Measurements from ENCODE around the gene HTR2B. TPM values are rescaled to one million over a fixed set of nuclear protein-coding genes. Genes with fewer than 3 reads are reported as not detected.

HTR2B gene
- total and polyA plus RNA-seq, 2 of the 13 experiments (the other 11 are each of a cell fraction or from before 2014, with no cell fraction given): 0.08 TPM; not detected in 1

GRCh38 chr2:231123362-231123898 is 1.4 kb downstream of the HTR2B start (continued):
- TF ChIP-seq, protein P1, sequence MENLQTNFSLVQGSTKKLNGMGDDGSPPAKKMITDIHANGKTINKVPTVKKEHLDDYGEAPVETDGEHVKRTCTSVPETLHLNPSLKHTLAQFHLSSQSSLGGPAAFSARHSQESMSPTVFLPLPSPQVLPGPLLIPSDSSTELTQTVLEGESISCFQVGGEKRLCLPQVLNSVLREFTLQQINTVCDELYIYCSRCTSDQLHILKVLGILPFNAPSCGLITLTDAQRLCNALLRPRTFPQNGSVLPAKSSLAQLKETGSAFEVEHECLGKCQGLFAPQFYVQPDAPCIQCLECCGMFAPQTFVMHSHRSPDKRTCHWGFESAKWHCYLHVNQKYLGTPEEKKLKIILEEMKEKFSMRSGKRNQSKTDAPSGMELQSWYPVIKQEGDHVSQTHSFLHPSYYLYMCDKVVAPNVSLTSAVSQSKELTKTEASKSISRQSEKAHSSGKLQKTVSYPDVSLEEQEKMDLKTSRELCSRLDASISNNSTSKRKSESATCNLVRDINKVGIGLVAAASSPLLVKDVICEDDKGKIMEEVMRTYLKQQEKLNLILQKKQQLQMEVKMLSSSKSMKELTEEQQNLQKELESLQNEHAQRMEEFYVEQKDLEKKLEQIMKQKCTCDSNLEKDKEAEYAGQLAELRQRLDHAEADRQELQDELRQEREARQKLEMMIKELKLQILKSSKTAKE (CRISPR knock-in tag; IDR thresholded peaks at IDR 0.05; ENCODE audit: borderline replicate concordance): no peak
- TF ChIP-seq, protein P2, sequence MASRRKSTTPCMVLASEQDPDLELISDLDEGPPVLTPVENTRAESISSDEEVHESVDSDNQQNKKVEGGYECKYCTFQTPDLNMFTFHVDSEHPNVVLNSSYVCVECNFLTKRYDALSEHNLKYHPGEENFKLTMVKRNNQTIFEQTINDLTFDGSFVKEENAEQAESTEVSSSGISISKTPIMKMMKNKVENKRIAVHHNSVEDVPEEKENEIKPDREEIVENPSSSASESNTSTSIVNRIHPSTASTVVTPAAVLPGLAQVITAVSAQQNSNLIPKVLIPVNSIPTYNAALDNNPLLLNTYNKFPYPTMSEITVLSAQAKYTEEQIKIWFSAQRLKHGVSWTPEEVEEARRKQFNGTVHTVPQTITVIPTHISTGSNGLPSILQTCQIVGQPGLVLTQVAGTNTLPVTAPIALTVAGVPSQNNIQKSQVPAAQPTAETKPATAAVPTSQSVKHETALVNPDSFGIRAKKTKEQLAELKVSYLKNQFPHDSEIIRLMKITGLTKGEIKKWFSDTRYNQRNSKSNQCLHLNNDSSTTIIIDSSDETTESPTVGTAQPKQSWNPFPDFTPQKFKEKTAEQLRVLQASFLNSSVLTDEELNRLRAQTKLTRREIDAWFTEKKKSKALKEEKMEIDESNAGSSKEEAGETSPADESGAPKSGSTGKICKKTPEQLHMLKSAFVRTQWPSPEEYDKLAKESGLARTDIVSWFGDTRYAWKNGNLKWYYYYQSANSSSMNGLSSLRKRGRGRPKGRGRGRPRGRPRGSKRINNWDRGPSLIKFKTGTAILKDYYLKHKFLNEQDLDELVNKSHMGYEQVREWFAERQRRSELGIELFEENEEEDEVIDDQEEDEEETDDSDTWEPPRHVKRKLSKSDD (CRISPR knock-in tag; IDR thresholded peaks at IDR 0.05; ENCODE audit: low read depth): no peak
- no peak for TF ChIP-seq ZNF251 (CRISPR knock-in tag; IDR thresholded peaks at IDR 0.05)
- no peak for TF ChIP-seq RBM39 (IDR thresholded peaks at IDR 0.05; ENCODE audit: low read depth, low read length, poor library complexity, severe bottlenecking)
- no peak for TF ChIP-seq IRF1 (CRISPR knock-in tag; IDR thresholded peaks at IDR 0.05; ENCODE audit: low read depth)
- no peak for TF ChIP-seq PPARG (CRISPR knock-in tag; conservative IDR thresholded peaks at IDR 0.05)
- no peak for TF ChIP-seq FOXO4 (CRISPR knock-in tag; conservative IDR thresholded peaks at IDR 0.05)
- 0 out of 2 replicates have a peak, but pooled peaks have one; percentile 21 for TF ChIP-seq TARDBP (CRISPR knock-in tag; IDR thresholded peaks at IDR 0.05)
- peak; percentile 86 for TF ChIP-seq ZNF691 (CRISPR knock-in tag; IDR thresholded peaks at IDR 0.05; ENCODE audit: borderline replicate concordance, low read depth)
- TF ChIP-seq ZNF33A (CRISPR knock-in tag; IDR thresholded peaks at IDR 0.05; ENCODE audit: borderline replicate concordance): no peak
- TF ChIP-seq HDAC2 (CRISPR knock-in tag; IDR thresholded peaks at IDR 0.05): no peak
- TF ChIP-seq ZNF746 (CRISPR knock-in tag; IDR thresholded peaks at IDR 0.05): no peak
- TF ChIP-seq, protein P3, sequence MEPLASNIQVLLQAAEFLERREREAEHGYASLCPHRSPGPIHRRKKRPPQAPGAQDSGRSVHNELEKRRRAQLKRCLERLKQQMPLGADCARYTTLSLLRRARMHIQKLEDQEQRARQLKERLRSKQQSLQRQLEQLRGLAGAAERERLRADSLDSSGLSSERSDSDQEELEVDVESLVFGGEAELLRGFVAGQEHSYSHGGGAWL (CRISPR knock-in tag; IDR thresholded peaks at IDR 0.05): no peak
- no peak for TF ChIP-seq HNF4G (IDR thresholded peaks at IDR 0.05; ENCODE audit: borderline replicate concordance, low read depth, low read length)
- no peak for TF ChIP-seq HNF4G (CRISPR knock-in tag; IDR thresholded peaks at IDR 0.05; ENCODE audit: borderline replicate concordance, low read depth)
- TF ChIP-seq KLF12 (CRISPR knock-in tag; IDR thresholded peaks at IDR 0.05; ENCODE audit: borderline replicate concordance): no peak
- no peak for TF ChIP-seq HMG20B (CRISPR knock-in tag; conservative IDR thresholded peaks at IDR 0.05)
- no peak for TF ChIP-seq ZNF75D (CRISPR knock-in tag; IDR thresholded peaks at IDR 0.05; ENCODE audit: borderline replicate concordance)
- TF ChIP-seq XRCC5 (optimal IDR thresholded peaks at IDR 0.05; ENCODE audit: low read length): no peak

Data from HepG2 (cell line).